Subcutaneous abdominal adipose tissue (tissue), 5 donors: ENCODE results near the gene TRIO.

Experiments
- H3K27ac ChIP-seq: one replicate; pipeline ENCODE4 v1.7.0; 2013; ENCODE audit warnings: low read depth, mild to moderate bottlenecking, inconsistent platforms, low read length, moderate library complexity
- H3K27me3 ChIP-seq, 5 donors: one replicate each; pipeline ENCODE4 v1.7.0; 2013; ENCODE audit warnings: low read length in 5 of 5, inconsistent platforms in 1 of 5; ENCODE audit not compliant: control insufficient read depth in 5 of 5, insufficient read depth in 4 of 5
- H3K36me3 ChIP-seq, 5 donors: one replicate each; pipeline ENCODE4 v1.7.0; 2013; ENCODE audit warnings: low read length in 5 of 5; ENCODE audit not compliant: control insufficient read depth in 5 of 5, insufficient read depth in 5 of 5
- H3K4me1 ChIP-seq, 5 donors: one replicate each; pipeline ENCODE4 v1.7.0; 2013; ENCODE audit warnings: low read length in 5 of 5, mild to moderate bottlenecking in 3 of 5, moderate library complexity in 1 of 5; ENCODE audit not compliant: control insufficient read depth in 5 of 5, insufficient read depth in 5 of 5
- H3K4me3 ChIP-seq, 5 donors: one replicate each; pipeline ENCODE4 v1.7.0; 2013; ENCODE audit warnings: low read length in 5 of 5, low read depth in 1 of 5
- H3K9ac ChIP-seq, 5 donors: one replicate each; pipeline ENCODE4 v1.7.0; 2013; ENCODE audit warnings: low read length in 5 of 5, mild to moderate bottlenecking in 4 of 5, moderate library complexity in 3 of 5
- H3K9me3 ChIP-seq, 5 donors: one replicate each; pipeline ENCODE4 v1.7.0; 2013; ENCODE audit warnings: low read length in 5 of 5; ENCODE audit not compliant: control insufficient read depth in 5 of 5
- donor health status: healthy.
- donor health status: healthy.
- donor health status: healthy.
- donor health status: healthy.
- donor health status: healthy.

TRIO gene

GRCh38 chr5:14188778-14189177, 45.6 kb downstream of the TRIO start:
- no peak overlapping the region for H3K9ac ChIP-seq
- no peaks in the 10 kb centered on the region for H3K27me3 ChIP-seq
- H3K9me3 ChIP-seq, result no peaks in the 10 kb centered on the region
- H3K4me1 ChIP-seq, result peaks cover 10 to 82% (median 69%) of the 10 kb centered on the region in 5 donors
- peak overlapping the region; percentile 100 for H3K27ac ChIP-seq
- no peak overlapping the region for H3K4me3 ChIP-seq
- no peaks in the 10 kb centered on the region for H3K36me3 ChIP-seq

- Histone ChIP-seq H3K4me1 (peaks cover 8 to 82% (median 60%) of the 10 kb centered on the region in 5 donors), H3K36me3 (no peaks in the 10 kb centered on the region), H3K27me3 (no peaks in the 10 kb centered on the region), H3K4me3 (peak overlapping the region in 1 of 5 donors; percentile 29), H3K9ac (peak overlapping the region in 2 of 5 donors; percentile 11 to 58), H3K9me3 (no peaks in the 10 kb centered on the region), H3K27ac (peak overlapping the region; percentile 94)
These were observed 46.5 kb downstream of the TRIO start for GRCh38 chr5:14189680-14190079.

GRCh38 chr5:14190194-14191164, 47.3 kb downstream of the TRIO start:
- H3K36me3 ChIP-seq, result no peaks in the 10 kb centered on the region
- H3K9ac ChIP-seq, result peak overlapping the region in 4 of 5 donors; percentile 16 to 83 (median 59)
- peak overlapping the region in 2 of 5 donors; percentile 20 to 29 for H3K4me3 ChIP-seq
- H3K27ac ChIP-seq, result peak overlapping the region; percentile 94
- no peaks in the 10 kb centered on the region for H3K27me3 ChIP-seq
- peaks cover 3 to 78% (median 53%) of the 10 kb centered on the region in 5 donors for H3K4me1 ChIP-seq
- no peaks in the 10 kb centered on the region for H3K9me3 ChIP-seq

GRCh38 chr5:14191325-14191724, 48.2 kb downstream of the TRIO start:
- Histone ChIP-seq H3K9me3 (no peaks in the 10 kb centered on the region), H3K36me3 (no peaks in the 10 kb centered on the region), H3K4me1 (peaks cover 0 to 71% (median 45%) of the 10 kb centered on the region in 5 donors), H3K27me3 (no peaks in the 10 kb centered on the region), H3K4me3 (no peak overlapping the region), H3K9ac (peak overlapping the region in 3 of 5 donors; percentile 16 to 83 (median 67)), H3K27ac (peak overlapping the region; percentile 94)

GRCh38 chr5:14193496-14193895, 50.4 kb downstream of the TRIO start:
- Histone ChIP-seq H3K27ac (peak overlapping the region; percentile 94), H3K27me3 (no peaks in the 10 kb centered on the region), H3K36me3 (no peaks in the 10 kb centered on the region), H3K9me3 (no peaks in the 10 kb centered on the region), H3K4me3 (no peak overlapping the region), H3K4me1 (peaks cover 0 to 65% (median 39%) of the 10 kb centered on the region in 5 donors), H3K9ac (no peak overlapping the region)

GRCh38 chr5:14195588-14195987, 52.4 kb downstream of the TRIO start:
- Histone ChIP-seq H3K36me3 (no peaks in the 10 kb centered on the region), H3K4me1 (peaks cover 0 to 62% (median 39%) of the 10 kb centered on the region in 5 donors), H3K4me3 (no peak overlapping the region), H3K9me3 (no peaks in the 10 kb centered on the region), H3K27ac (no peak overlapping the region), H3K9ac (no peak overlapping the region), H3K27me3 (no peaks in the 10 kb centered on the region)

GRCh38 chr5:14197056-14197455, 53.9 kb downstream of the TRIO start:
- Histone ChIP-seq H3K27me3 (no peaks in the 10 kb centered on the region), H3K4me1 (peaks cover 0 to 54% (median 28%) of the 10 kb centered on the region in 5 donors), H3K4me3 (no peak overlapping the region), H3K27ac (peak overlapping the region; percentile 68), H3K9me3 (no peaks in the 10 kb centered on the region), H3K9ac (peak overlapping the region in 1 of 5 donors; percentile 12), H3K36me3 (no peaks in the 10 kb centered on the region)

- H3K27me3 ChIP-seq, result no peaks in the 10 kb centered on the region
- peak overlapping the region; percentile 51 for H3K27ac ChIP-seq
- no peaks in the 10 kb centered on the region for H3K36me3 ChIP-seq
- H3K4me3 ChIP-seq, result no peak overlapping the region
- H3K9me3 ChIP-seq, result no peaks in the 10 kb centered on the region
- no peak overlapping the region for H3K9ac ChIP-seq
- H3K4me1 ChIP-seq, result peaks cover 3 to 48% (median 44%) of the 10 kb centered on the region in 5 donors
These were observed 56.8 kb downstream of the TRIO start for GRCh38 chr5:14199902-14200301.

- no peaks in the 10 kb centered on the region for H3K9me3 ChIP-seq
- H3K9ac ChIP-seq, result no peak overlapping the region
- no peak overlapping the region for H3K4me3 ChIP-seq
- no peaks in the 10 kb centered on the region for H3K27me3 ChIP-seq
- H3K27ac ChIP-seq, result peak overlapping the region; percentile 51
- no peaks in the 10 kb centered on the region for H3K36me3 ChIP-seq
- peaks cover 4 to 51% (median 49%) of the 10 kb centered on the region in 5 donors for H3K4me1 ChIP-seq
These were observed 57.3 kb downstream of the TRIO start for GRCh38 chr5:14200312-14200990.
